ENCODE measurements around the gene DNAAF1.

GRCh38 chr16:84153660-84154214 is 8.6 kb downstream of the DNAAF1 start:
- TF ChIP-seq CTCF (IDR thresholded peaks at IDR 0.05; ENCODE audit: low read depth, low read length, poor library complexity, severe bottlenecking) = no peak
- no peak for TF ChIP-seq EZH2phosphoT487 (IDR thresholded peaks at IDR 0.05; ENCODE audit: borderline replicate concordance, low read length)
